Right cardiac atrium (tissue), 5 donors: Measurements from ENCODE around the gene S100PBP. TPM values are rescaled to one million over a fixed set of nuclear protein-coding genes. Genes with fewer than 3 reads are reported as not detected.

ENCODE experiments used
- ATAC-seq, 2 donors: fragments of 200-7000 bp; cut with Tn5 transposase; one replicate each; pipeline versions ENCODE4 v1.8.0 to v1.9.1; 2020; ENCODE audit warnings: moderate library complexity in 2 of 2, mild to moderate bottlenecking in 1 of 2
- DNase-seq, 3 donors: peaks; one replicate each; pipeline ENCODE4 v3.0.0-alpha.2; 2020
- H3K27ac ChIP-seq: one replicate; pipeline ENCODE4 v1.5.1; 2013; ENCODE audit warnings: mild to moderate bottlenecking, low read length, control low read depth, moderate library complexity
- H3K27me3 ChIP-seq: one replicate; pipeline ENCODE4 v1.6.1; 2013; ENCODE audit not compliant: control insufficient read depth, insufficient read depth
- H3K4me1 ChIP-seq: one replicate; pipeline ENCODE4 v1.6.1; 2013; ENCODE audit warnings: low read length; ENCODE audit not compliant: control insufficient read depth, insufficient read depth
- H3K4me3 ChIP-seq: one replicate; pipeline ENCODE4 v1.5.1; 2013; ENCODE audit warnings: low read length, control low read depth
- H3K9me3 ChIP-seq: one replicate; pipeline ENCODE4 v1.6.1; 2013; ENCODE audit warnings: low read length; ENCODE audit not compliant: control insufficient read depth
- WGBS: extraction: QIAGEN DNeasy Blood & Tissue Kit; methylation state at CpG from one replicate; pipeline ENCODE4 v1.1.7; 2013; 5-methylcytosine and 5-hydroxymethylcytosine counted together
- intact Hi-C, 4 donors: fragments of 100-400 bp; cut with DNase I; formaldehyde crosslinking; loops; one replicate each; pipeline versions ENCODE4 v1.11.0 to v1.14.0; 2022 to 2023
- polyA plus RNA-seq: library from polyadenylated mRNA; stranded (reverse); fragments of 200-250 nt; gene quantifications from one replicate; pipeline ENCODE4 v1.2.3, GENCODE V29; 2013
- total RNA-seq, 4 donors: library from RNA; stranded (reverse); fragmentation: NEBNext Ultra II Directional; extraction: Animal tissue kit (Norgen Biotek cat#: 25700); gene quantifications; one replicate each; pipeline ENCODE4 v1.2.1, GENCODE V29; 2021
- donor health status: healthy with polysubstance abuse.
- donor health status: DM: no; HTN: yes; CAD: no.
- donor health status: DM: no; HTN: no; CAD: no.
- donor health status: DM: no; HTN: yes; CAD: no; lungs with severe emphysema.
- donor health status: DM: yes; HTN: yes; CAD: no.

The S100PBP gene
- total and polyA plus RNA-seq, 5 donors: 8.1 to 19.8 (median 15.3) TPM

- no peak for ATAC-seq
- Histone ChIP-seq H3K27me3 (no peaks in the 10 kb centered on the region), H3K9me3 (no peaks in the 10 kb centered on the region), H3K27ac (no peak overlapping the region), H3K4me1 (no peaks in the 10 kb centered on the region), H3K4me3 (no peak overlapping the region)
- 84% methylated on average over 6 of the region's 6 CpGs for WGBS
- no peak for DNase-seq
- intact Hi-C loops: no loop called here
Measured at GRCh38 chr1:32830092-32830852, 12.8 kb downstream of the S100PBP start.

- WGBS: 92% methylated on average over 1 of the region's 1 CpG
- no peaks in the 10 kb centered on the region for H3K4me1 ChIP-seq
- H3K27me3 ChIP-seq: no peaks in the 10 kb centered on the region
- intact Hi-C loops: no loop called here
- no peak for ATAC-seq
- no peak for DNase-seq
- H3K4me3 ChIP-seq: no peak overlapping the region
- no peak overlapping the region for H3K27ac ChIP-seq
- H3K9me3 ChIP-seq: no peaks in the 10 kb centered on the region
Measured at GRCh38 chr1:32831878-32832277, 14.4 kb downstream of the S100PBP start.

GRCh38 chr1:32848354-32849063 is 31.1 kb downstream of the S100PBP start:
- Histone ChIP-seq H3K27ac (no peak overlapping the region), H3K27me3 (no peaks in the 10 kb centered on the region), H3K9me3 (no peaks in the 10 kb centered on the region), H3K4me1 (no peaks in the 10 kb centered on the region), H3K4me3 (no peak overlapping the region)
- WGBS: 40% methylated on average over 2 of the region's 2 CpGs
- no peak for DNase-seq
- ATAC-seq: no peak
- intact Hi-C loops: no loop called here

- ATAC-seq (no peak), DNase-seq (no peak)
- Histone ChIP-seq H3K4me3 (no peak overlapping the region), H3K9me3 (no peaks in the 10 kb centered on the region), H3K4me1 (no peaks in the 10 kb centered on the region), H3K27me3 (no peaks in the 10 kb centered on the region), H3K27ac (no peak overlapping the region)
- WGBS: 90% methylated on average over 13 of the region's 13 CpGs
- intact Hi-C loops: no loop called here
Measured at GRCh38 chr1:32855861-32856617, 38.6 kb downstream of the S100PBP start.

- 95% methylated on average over 2 of the region's 2 CpGs for WGBS
- no peaks in the 10 kb centered on the region for H3K4me1 ChIP-seq
- no peaks in the 10 kb centered on the region for H3K9me3 ChIP-seq
- intact Hi-C loops: no loop called here
- no peaks in the 10 kb centered on the region for H3K27me3 ChIP-seq
- no peak for ATAC-seq
- H3K4me3 ChIP-seq: no peak overlapping the region
- no peak overlapping the region for H3K27ac ChIP-seq
- DNase-seq: no peak
Measured at GRCh38 chr1:32858136-32858535, 40.7 kb downstream of the S100PBP start.

GRCh38 chr1:32858791-32859190 is 41.3 kb downstream of the S100PBP start:
- whole genome bisulfite sequencing: 91% methylated on average over 7 of the region's 7 CpGs

GRCh38 chr1:32859915-32860314 is 42.5 kb downstream of the S100PBP start:
- H3K9me3 ChIP-seq: no peaks in the 10 kb centered on the region
- intact Hi-C loops: no loop called here
- H3K4me3 ChIP-seq: no peak overlapping the region
- WGBS: 93% methylated on average over 2 of the region's 2 CpGs
- no peaks in the 10 kb centered on the region for H3K4me1 ChIP-seq
- ATAC-seq (no peak), DNase-seq (no peak)
- no peaks in the 10 kb centered on the region for H3K27me3 ChIP-seq
- no peak overlapping the region for H3K27ac ChIP-seq

More at GRCh38 chr1:32858791-32859190, 41.3 kb downstream of the S100PBP start:
- DNase-seq (no peak), ATAC-seq (no peak)
- H3K4me1 ChIP-seq: no peaks in the 10 kb centered on the region
- no peak overlapping the region for H3K27ac ChIP-seq
- H3K9me3 ChIP-seq: no peaks in the 10 kb centered on the region
- intact Hi-C loops: no loop called here
- H3K4me3 ChIP-seq: no peak overlapping the region
- no peaks in the 10 kb centered on the region for H3K27me3 ChIP-seq

- Histone ChIP-seq H3K9me3 (no peaks in the 10 kb centered on the region), H3K4me3 (no peak overlapping the region), H3K27me3 (no peaks in the 10 kb centered on the region), H3K27ac (no peak overlapping the region), H3K4me1 (no peaks in the 10 kb centered on the region)
- intact Hi-C loops: no loop called here
- DNase-seq (no peak), ATAC-seq (no peak)
Measured at GRCh38 chr1:32860566-32860965, 43.1 kb downstream of the S100PBP start.

GRCh38 chr1:32861904-32862695 is 44.6 kb downstream of the S100PBP start:
- Histone ChIP-seq H3K9me3 (no peaks in the 10 kb centered on the region), H3K4me1 (no peaks in the 10 kb centered on the region), H3K27me3 (no peaks in the 10 kb centered on the region), H3K4me3 (no peak overlapping the region), H3K27ac (no peak overlapping the region)
- WGBS: 64% methylated on average over 3 of the region's 3 CpGs
- intact Hi-C loops: no loop called here
- ATAC-seq (no peak), DNase-seq (no peak)

GRCh38 chr1:32863218-32863880 is 45.9 kb downstream of the S100PBP start:
- no peaks in the 10 kb centered on the region for H3K9me3 ChIP-seq
- H3K4me1 ChIP-seq: no peaks in the 10 kb centered on the region
- H3K27ac ChIP-seq: no peak overlapping the region
- intact Hi-C loops: no loop called here
- 92% methylated on average over 4 of the region's 4 CpGs for WGBS
- ATAC-seq: no peak
- no peak overlapping the region for H3K4me3 ChIP-seq
- H3K27me3 ChIP-seq: no peaks in the 10 kb centered on the region
- DNase-seq: no peak
